HEK293T (cell line): ENCODE data around the gene CCDC158.

Experiments
- BHLHE40 ChIP-seq: fragments of 450-650 bp; IDR thresholded peaks from 2 replicates; pipeline ENCODE4 v1.6.1; 2016; ENCODE audit warnings: mild to moderate bottlenecking, moderate library complexity, borderline replicate concordance
- SUZ12 ChIP-seq: fragments of 450-650 bp; IDR thresholded peaks from 2 replicates; pipeline ENCODE4 v1.6.1; 2016; ENCODE audit warnings: mild to moderate bottlenecking
- ZNF384 ChIP-seq: fragments of 450-650 bp; IDR thresholded peaks from 2 replicates; pipeline ENCODE4 v1.6.1; 2016

GRCh38 chr4:76459291-76459723, 38.4 kb upstream of the CCDC158 start:
- TF ChIP-seq SUZ12, result no peak
- no peak for TF ChIP-seq BHLHE40
- no peak for TF ChIP-seq ZNF384
